IPS-NIHi7 (cell line): ENCODE data around the gene SLC25A21.
"Not testable (repeated sequence)": the region's sequence is repeated elsewhere in the genome, so short reads cannot be mapped to it uniquely, and the experiment has no call there.

ENCODE experiments used
- DNase-seq: peaks from one replicate; pipeline ENCODE4 v3.0.0; 2012; ENCODE audit warnings: mixed read lengths; ENCODE audit errors: extremely low spot score

Gene SLC25A21

GRCh38 chr14:36716614-36717184 lies 455.7 kb downstream of the SLC25A21 start:
- no peak for DNase-seq

- DNase-seq, result no peak
Observed at GRCh38 chr14:36713960-36714703, 458.3 kb downstream of the SLC25A21 start.

GRCh38 chr14:36707570-36707969 lies 464.8 kb downstream of the SLC25A21 start:
- DNase-seq, result no peak

- DNase-seq, result no peak
Observed at GRCh38 chr14:36702474-36702873, 469.9 kb downstream of the SLC25A21 start.

GRCh38 chr14:36701132-36701531 lies 471.3 kb downstream of the SLC25A21 start:
- no peak for DNase-seq

GRCh38 chr14:36700651-36701050 lies 471.8 kb downstream of the SLC25A21 start:
- no peak for DNase-seq

- not testable (repeated sequence) for DNase-seq
Observed at GRCh38 chr14:36699420-36699819, 473.0 kb downstream of the SLC25A21 start.

GRCh38 chr14:36690311-36691040 lies 481.9 kb downstream of the SLC25A21 start:
- no peak for DNase-seq

- no peak for DNase-seq
Observed at GRCh38 chr14:36684946-36685345, 487.5 kb downstream of the SLC25A21 start.

GRCh38 chr14:36683083-36683724 lies 489.2 kb downstream of the SLC25A21 start:
- peak; percentile 29 for DNase-seq

- DNase-seq, result no peak
Observed at GRCh38 chr14:36682338-36682737, 490.1 kb downstream of the SLC25A21 start.

- DNase-seq, result no peak
Observed at GRCh38 chr14:36676236-36676635, 496.2 kb downstream of the SLC25A21 start.

- DNase-seq, result no peak
Observed at GRCh38 chr14:36675581-36675980, 496.8 kb downstream of the SLC25A21 start.

GRCh38 chr14:36674659-36675058 lies 497.7 kb downstream of the SLC25A21 start:
- DNase-seq, result no peak

GRCh38 chr14:36672095-36672494 lies 500.3 kb downstream of the SLC25A21 start:
- no peak for DNase-seq

- DNase-seq, result no peak
Observed at GRCh38 chr14:36671149-36671548, 501.3 kb downstream of the SLC25A21 start.

- no peak for DNase-seq
Observed at GRCh38 chr14:36667679-36668078, 504.7 kb downstream of the SLC25A21 start.

GRCh38 chr14:36666416-36667206 lies 505.8 kb downstream of the SLC25A21 start:
- no peak for DNase-seq

GRCh38 chr14:36665887-36666415 lies 506.5 kb downstream of the SLC25A21 start:
- DNase-seq, result no peak

GRCh38 chr14:36664322-36665193 lies 507.8 kb downstream of the SLC25A21 start:
- DNase-seq, result no peak
